Medulla oblongata (tissue), 1 donor: ENCODE results near the gene SYCN.
"Not testable (repeated sequence)": the region's sequence is repeated elsewhere in the genome, so short reads cannot be mapped to it uniquely, and the experiment has no call there.

Source experiments
- DNase-seq: peaks from one replicate; pipeline ENCODE4 v3.0.0-alpha.2; 2015; ENCODE audit errors: extremely low spot score

Gene SYCN

GRCh38 chr19:39203372-39204341 is at the start of gene SYCN:
Gene SYCN (minus strand): TSS chr19:39204263. CDS start chr19:39204254, 9 bp downstream.
- no peak for DNase-seq

DNA sequence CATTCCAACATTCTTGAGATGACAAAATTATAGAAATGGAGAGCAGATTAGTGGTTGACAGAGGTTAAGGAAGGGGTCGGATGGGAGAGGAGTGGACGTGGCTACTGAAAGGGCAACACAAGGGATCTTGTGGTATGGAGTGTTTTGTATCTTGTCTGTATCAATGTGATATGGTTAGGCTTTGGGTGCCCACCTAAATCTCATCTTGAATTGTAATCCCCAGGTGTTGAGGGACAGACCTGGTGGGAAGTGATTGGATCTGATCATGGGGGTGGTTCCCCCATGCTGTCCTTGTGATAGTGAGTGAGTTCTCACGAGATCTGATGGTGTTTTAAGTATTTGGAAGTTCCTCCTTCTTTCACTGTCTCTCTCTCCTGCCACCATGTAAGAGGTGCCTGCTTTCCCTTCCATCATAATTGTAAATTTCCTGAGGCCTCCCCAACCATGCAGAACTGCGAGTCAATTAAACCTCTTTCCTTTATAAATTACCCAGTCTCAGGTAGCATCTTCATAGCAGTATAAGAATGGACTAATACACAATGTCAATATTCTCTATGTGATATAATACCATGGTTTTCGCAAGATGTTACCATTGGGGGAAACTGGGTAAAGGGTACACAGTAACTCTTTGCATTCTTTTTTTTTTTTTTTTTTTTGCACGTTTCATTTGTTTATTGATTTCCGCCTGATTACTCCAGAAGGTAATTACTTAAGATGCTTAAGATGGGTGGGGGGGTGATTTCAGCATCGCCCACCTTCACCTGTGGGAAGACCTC is 49.5 kb upstream of the SYCN start:
- DNase-seq, result no peak

DNA sequence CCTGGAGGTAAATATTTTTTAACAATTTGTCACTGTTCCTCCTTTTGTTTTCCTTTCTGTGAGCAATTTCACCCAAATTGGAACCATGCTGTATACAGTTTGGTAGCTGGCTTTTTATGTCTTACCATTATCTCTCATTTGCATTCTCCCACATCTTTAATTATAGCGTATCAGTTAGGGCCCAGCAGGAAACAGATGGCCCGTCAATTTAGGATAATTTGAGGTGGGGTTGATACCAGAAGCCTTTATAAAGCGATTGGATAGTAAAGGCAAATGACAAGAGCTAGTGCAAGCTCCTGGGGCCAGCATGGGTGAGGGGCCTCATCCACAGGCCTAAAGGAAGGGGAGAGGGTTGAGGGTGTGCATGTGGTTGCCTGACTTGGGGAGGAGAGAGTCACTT is 48.4 kb upstream of the SYCN start:
- DNase-seq, result no peak

GRCh38 chr19:39251846-39252245 is 47.8 kb upstream of the SYCN start:
- DNase-seq, result no peak

- DNase-seq, result no peak
Observed at GRCh38 chr19:39251081-39251480, 47.0 kb upstream of the SYCN start.

GRCh38 chr19:39248806-39249205 is 44.7 kb upstream of the SYCN start, which contains the start of gene IFNL4:
Gene IFNL4 (minus strand): TSS chr19:39248856.
- no peak for DNase-seq

- no peak for DNase-seq
Observed at GRCh38 chr19:39247701-39248664, 43.9 kb upstream of the SYCN start.

DNA sequence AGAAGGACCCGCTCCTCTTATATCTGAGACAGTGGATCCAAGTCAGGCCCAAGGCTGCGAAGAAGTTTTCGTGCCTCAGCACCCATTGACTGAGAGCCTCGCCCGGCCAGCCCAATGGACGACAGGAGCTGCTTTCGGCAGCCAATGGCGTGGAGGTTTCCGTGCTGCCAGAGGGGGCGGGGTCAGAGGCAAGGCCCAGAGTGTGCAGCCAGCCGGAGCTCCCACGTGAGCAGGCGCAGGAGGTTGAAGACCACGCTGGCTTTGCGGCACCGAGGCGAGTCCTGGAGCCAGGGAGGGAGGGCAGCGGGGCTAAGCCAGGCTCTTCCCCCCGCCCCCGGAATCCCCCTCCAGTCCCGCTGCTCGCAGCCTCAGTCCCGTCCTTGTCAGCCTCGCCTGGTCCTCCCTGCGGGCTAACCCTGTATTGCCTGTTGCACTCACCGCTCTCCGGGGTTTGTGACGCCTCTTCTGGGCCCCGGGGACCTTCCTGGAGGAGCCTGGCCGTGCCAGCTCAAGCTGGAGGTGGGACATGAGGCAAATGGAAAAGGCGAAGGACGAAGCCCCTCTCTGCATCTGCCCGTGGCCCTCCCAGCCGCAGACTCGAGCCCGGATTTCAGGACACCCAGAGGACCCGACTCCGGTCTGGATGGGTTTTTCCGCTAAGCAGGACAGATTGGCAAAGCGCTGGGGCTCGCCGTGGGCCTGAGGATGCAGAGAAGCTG is 43.0 kb upstream of the SYCN start:
- no peak for DNase-seq

- not testable (repeated sequence) for DNase-seq
Observed at GRCh38 chr19:39245166-39245565, 41.1 kb upstream of the SYCN start.

DNA sequence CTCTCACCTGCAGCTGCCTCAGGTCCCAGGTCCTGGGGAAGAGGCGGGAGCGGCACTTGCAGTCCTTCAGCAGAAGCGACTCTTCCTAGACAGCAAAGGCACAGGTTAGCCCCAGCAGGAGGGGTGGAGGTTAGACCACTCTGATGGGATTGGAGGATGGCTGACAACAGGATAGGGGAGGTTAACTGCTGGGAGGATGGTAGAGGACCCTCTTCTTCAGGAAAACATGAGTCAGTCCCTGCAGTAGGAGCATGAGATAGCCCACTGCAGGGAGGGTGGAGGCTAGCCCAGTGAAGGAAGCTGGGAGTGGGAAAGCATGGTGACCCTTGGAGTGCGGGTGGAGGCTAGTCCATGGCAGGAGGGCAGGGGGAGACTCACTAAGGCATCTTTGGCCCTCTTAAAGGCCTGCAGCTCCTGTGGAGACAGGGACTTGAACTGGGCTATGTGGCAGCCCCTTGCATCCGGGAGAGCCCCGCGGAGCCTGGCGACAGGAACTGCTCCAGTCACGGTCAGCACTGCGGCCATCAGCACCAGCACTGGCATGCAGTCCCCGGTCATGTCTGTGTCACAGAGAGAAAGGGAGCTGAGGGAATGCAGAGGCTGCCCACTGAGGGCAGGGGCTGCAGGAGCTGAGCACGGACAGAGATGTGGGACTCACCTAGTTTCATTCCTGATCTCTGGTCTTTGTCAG is 40.5 kb upstream of the SYCN start, which contains the start of gene IFNL3:
TSS of gene IFNL3 (minus strand) at position 597 of the 691 bp plus-strand sequence. CDS start at position 558, 39 bp downstream.
- DNase-seq, result not testable (repeated sequence)

DNA sequence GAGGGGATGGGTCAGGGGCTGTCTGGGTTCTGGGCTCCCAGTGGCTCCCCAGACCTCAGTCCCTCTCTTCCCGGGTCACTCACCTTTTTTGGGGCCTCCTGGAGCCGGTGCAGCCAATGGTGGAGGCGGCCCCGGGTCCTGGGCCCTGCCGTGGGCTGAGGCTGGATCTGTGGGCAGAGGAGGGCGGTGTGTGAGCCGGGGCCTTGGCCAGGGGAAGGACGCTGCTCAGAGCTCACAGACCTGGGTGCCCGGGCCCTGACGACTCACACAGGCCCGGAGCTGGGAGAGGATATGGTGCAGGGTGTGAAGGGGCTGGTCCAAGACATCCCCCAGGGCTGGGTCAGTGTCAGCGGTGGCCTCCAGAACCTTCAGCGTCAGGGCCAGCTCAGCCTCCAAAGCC is 39.7 kb upstream of the SYCN start:
- not testable (repeated sequence) for DNase-seq

DNA sequence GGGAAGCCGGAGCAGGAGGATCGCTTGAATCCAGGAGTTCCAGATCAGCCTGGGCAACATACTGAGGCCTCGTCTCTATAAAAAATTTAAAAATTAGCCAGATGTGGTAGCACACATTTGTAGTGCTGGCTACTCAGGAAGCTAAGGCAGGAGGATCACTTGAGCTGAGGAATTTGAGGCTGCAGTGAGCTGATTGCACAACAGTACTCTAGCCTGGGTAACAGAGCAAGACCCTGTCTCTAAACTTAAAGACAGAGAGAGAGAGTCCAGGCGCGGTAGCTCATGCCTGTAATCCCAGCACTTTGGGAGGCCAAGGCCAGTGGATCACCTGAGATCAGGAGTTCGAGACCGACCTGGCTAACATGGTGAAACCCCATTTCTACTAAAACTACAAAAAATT is 36.4 kb upstream of the SYCN start:
- DNase-seq, result no peak

DNA sequence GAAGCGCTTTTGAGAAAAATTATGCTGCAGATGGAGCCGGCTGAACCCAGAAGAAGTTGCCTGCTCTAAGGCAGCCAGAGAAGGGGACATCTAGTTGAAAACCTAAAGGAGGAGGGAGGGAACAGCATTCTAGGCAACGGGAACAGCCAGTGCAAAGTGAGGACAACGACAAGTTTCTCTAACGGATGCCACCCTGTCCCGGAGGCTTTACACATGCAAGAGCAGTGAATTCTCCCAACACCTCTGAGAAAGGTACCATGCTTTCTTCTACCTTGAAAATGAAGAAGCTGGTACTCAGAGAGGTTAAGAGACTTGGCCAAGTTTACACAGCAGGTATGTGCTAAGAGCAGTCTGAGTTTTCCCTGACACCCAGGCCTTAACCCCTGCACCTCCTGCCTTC is 34.9 kb upstream of the SYCN start:
- DNase-seq, result no peak

DNA sequence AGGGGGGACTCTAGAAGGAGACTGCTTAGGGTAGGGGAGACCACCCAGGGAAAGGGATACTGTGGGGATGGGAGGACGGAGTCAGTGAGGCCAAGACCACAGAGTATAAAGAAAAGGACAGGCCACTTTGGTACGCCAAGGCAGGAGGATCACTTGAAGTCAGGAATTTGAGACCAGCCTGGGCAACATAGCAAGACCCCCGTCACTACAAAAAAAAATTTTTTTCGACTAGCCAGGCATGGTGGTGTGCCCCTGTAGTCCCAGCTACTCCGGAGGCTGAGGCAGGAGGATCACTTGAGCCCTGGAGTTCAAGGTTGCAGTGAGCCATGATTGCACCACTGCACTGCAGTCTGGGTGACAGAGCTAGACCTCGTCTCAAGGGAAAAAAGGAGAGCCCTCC is 34.1 kb upstream of the SYCN start:
- DNase-seq, result no peak

DNA sequence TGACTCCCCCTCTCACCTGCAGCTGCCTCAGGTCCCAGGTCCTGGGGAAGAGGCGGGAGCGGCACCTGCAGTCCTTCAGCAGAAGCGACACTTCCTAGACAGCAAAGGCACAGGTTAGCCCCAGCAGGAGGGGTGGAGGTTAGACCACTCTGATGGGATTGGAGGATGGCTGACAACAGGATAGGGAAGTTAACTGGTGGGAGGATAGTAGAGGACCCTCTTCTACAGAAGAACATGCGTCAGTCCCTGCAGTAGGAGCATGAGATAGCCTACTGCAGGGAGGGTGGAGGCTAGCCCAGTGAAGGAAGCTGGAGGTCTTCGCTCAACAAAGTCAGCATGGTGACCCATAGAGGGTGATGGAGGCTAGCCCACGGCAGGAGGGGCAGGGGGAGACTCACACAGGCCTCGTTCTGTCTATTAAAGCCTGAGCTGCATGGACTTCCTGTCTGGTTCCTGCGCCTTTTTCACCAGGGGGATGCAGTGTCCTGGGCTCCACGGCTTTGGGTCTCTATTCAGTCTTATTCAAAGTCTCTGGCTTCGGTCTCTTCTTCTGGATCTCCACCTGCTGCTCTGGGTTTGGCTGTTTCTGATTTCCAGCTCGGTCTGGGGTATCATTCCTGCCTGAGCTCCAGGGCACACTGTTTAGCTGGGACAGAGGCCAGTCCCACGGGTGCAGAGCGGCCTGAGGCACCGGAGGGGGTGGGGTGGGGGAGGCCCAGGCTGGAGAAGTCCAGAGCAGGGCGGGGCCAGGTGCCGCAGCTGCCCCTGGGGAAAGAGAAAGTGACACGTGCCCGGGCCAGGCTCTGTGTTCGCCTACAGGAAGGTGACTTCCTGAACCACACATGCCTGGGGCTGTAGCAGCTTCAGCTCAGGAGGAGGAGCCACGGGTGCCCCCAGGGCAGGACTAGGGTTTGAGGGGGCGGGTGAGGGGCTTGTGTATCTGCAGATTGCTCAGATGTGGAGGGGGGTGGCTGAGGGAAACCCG is 33.4 kb upstream of the SYCN start:
- DNase-seq, result no peak

DNA sequence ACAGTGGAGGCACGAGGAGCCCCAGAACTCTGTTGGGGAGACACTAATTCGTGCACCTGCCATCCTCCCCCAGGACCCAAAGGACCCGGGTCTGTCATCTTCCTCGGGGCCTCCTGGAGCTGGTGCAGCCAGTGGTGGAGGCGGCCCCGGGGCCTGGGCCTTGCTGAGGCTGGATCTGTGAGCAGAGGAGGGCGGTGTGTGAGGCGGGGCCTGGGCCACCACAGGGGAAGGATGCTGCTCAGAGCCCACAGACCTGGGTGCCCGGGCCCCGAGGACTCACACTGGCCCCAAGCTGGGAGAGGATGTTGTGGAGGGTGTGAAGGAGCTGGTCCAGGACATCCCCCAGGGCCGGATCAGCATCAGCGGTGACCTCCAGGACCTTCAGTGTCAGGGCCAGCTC is 32.5 kb upstream of the SYCN start:
- DNase-seq, result no peak

DNA sequence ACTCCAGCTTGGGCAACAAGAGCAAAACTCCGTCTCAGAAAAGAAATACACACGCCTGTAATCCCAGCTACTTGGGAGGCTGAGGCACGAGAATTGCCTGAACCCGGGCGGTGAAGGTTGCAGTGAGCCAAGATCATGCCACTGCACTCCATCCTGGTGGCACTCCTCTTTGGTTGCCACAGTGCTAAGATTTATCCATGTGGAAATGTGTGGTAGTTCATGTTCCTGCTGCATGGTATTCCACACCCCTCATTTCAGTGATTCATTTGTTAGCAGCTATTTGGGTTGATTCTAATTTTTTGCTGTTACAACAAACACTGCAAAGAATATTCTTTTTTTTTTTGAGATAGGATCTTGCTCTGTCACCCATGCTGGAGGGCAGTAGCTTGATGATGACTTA is 28.6 kb upstream of the SYCN start:
- DNase-seq, result no peak

DNA sequence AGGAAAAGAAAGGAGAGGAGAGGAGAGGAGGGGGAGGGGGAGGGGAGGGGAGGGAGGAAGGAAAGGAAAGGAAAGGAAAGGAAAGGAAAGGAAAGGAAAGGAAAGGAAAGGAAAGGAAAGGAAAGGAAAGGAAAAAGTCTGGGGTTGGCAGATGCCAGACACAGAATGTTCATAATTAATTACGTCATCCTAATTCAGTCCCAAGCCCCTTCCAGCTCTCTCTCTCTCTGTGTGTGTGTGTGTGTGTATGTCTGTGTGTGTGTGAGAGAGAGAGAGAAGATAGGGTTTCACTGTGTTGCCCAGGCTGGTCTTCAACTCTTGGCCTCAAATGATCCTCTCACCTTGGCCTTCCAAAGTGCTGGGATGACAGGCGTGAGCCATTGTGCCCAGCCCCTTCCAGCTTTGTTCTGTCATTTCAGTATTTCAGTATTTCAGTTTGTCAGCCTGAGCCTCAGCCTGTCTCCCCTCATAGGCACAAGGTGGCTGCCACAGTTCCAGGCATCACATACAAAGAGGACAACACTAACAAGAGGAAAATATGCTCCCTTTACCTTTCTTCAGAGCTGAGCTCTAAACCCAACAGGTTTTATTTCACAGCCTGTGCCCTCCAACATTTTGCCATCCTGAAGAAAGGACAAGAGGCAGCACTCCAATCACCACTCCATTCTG is 26.2 kb upstream of the SYCN start:
- DNase-seq, result no peak
